ENCODE data around the gene LRRC4B. TPM values are rescaled to one million over a fixed set of nuclear protein-coding genes. Genes with fewer than 3 reads are reported as not detected.
A peak's percentile ranks its signal among the peaks of the same experiment; 100 is the strongest.

The LRRC4B gene
- total RNA-seq, 4 donors from 2014 or later: 0.23 to 1.8 (median 0.35) TPM

DNA sequence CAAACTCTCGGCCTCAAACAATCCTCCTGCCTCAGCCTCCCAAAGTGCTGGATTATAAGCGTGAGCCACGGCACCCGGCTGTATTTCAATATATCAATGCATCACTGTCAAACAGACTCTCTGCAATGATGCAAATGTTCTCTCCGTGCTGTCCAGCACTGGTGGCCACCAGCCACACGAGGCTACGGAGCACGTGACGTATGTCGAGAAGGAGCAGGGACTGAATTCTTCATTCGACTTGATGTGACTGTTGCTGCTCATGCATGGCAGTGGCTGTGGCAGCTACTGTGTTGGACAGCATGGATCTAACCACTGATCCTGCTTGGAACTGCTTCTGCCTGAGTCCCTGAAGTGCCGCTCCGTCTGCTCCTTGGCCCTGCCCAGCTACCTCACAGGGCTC is 9.8 kb downstream of the LRRC4B start:
- intact Hi-C loops (cut with DNase I; ENCODE audit: low total_unique reads): no loop called here
- no peak overlapping the region for H3K4me3 ChIP-seq (ENCODE audit: low read depth, poor library complexity, severe bottlenecking)
- 88 to 94% methylated on average over 13 of the region's 13 CpGs for WGBS, 2 donors
- TF ChIP-seq POLR2A (IDR thresholded peaks at IDR 0.05): no peak
- TF ChIP-seq, protein P1, sequence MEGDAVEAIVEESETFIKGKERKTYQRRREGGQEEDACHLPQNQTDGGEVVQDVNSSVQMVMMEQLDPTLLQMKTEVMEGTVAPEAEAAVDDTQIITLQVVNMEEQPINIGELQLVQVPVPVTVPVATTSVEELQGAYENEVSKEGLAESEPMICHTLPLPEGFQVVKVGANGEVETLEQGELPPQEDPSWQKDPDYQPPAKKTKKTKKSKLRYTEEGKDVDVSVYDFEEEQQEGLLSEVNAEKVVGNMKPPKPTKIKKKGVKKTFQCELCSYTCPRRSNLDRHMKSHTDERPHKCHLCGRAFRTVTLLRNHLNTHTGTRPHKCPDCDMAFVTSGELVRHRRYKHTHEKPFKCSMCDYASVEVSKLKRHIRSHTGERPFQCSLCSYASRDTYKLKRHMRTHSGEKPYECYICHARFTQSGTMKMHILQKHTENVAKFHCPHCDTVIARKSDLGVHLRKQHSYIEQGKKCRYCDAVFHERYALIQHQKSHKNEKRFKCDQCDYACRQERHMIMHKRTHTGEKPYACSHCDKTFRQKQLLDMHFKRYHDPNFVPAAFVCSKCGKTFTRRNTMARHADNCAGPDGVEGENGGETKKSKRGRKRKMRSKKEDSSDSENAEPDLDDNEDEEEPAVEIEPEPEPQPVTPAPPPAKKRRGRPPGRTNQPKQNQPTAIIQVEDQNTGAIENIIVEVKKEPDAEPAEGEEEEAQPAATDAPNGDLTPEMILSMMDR (IDR thresholded peaks at IDR 0.05): no peak
- DNase-seq (ENCODE audit: low spot score in 2 of 2): no peak

DNA sequence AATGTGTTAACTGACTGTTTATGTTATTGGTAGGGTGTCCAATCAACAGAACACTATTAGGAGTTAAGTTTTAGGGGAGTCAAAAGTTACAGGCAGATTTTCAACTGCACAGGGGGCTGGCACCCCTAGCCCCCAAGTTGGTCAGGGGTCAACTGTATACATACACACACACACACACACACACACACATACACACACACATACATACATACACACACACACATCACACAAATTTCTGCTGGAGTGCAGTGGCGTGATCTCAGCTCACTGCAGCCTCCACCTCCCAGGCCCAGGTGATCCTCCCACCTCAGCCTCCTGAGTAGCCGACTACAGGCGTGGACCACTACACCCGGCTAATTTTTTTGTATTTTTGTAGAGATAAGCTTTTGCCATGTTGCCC is 10.2 kb downstream of the LRRC4B start:
- 95 to 97% methylated on average over 4 of the region's 4 CpGs for WGBS, 2 donors
- H3K4me3 ChIP-seq (ENCODE audit: low read depth, poor library complexity, severe bottlenecking): no peak overlapping the region
- DNase-seq (ENCODE audit: low spot score in 2 of 2): no peak
- intact Hi-C loops (cut with DNase I; ENCODE audit: low total_unique reads): no loop called here
- no peak for TF ChIP-seq POLR2A (IDR thresholded peaks at IDR 0.05)
- TF ChIP-seq, protein P1 (IDR thresholded peaks at IDR 0.05): no peak

DNA sequence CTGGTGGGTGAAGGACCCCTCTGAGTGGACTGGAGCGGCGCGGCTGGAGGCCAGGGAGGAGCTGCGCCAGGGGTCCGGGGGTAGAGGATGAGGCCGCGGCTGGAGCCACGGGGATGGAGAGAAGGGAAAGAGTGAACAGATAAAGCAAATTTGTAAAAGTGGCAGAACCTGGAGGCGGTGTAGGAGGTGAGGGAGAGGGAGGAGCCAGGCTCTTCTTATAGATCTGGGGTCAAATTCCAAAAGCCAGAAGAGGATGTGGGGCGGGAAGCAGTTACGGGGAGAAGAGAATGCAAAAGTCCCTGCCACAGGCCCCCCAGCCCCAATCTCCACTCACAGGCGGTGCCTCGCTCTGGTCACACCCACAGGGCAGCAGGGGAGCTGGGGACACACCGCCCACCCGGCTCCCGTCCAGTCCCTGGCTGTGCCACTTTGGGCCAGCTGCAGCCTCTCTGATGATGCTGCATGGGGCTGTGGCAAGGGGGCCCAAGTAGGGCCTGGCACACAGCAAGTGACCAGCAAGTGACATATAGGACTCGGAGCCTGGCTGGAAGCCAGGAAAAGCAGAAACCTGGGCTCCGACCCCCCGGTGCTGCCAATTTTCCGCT is 11.1 kb downstream of the LRRC4B start:
- no peak for DNase-seq (ENCODE audit: low spot score in 2 of 2)
- intact Hi-C loops (cut with DNase I; ENCODE audit: low total_unique reads): no loop called here
- TF ChIP-seq, protein P1 (IDR thresholded peaks at IDR 0.05): no peak
- TF ChIP-seq POLR2A (IDR thresholded peaks at IDR 0.05): no peak
- no peak overlapping the region for H3K4me3 ChIP-seq (ENCODE audit: low read depth, poor library complexity, severe bottlenecking)
- 14 to 15% methylated on average over 18 to 19 of the region's 20 CpGs for WGBS, 2 donors

DNA sequence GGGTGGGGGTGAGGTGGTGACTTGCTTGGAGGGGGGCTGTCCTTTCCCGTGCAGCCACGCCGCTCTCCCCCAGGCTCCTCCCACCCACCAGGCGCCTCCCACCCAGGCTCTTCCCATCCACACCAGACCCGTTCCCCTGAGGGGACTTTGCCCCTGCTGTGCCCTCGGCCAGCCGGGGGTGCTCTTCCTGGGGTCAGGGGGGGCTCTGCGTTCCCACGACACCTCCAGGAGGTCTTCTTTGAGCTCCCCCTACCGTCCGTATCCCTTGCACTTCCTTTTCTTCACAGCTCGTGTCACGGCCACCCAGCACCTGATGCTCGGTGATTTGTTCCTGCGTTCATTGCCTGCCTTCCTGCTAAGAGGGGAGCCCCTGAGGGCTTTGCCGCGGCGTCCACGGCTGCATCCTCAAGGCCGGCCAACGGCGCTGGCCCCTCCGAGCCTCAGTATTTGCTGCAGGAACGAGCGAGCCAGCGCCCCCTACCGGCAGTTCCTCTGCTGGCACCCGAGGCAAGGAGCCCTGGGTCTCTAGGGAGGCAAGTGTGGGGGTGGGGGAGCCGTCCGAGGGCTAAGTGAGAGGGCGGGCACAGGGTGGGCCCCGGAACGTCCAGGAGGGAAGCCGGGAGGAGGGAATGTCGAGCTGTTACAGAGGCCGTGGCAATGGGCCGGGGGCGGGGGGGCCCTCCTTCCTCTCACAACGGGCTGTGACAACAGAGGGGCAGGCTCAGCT is 11.8 kb downstream of the LRRC4B start:
- WGBS, 2 donors: 1% methylated on average over 38 of the region's 39 CpGs
- H3K4me3 ChIP-seq (ENCODE audit: low read depth, poor library complexity, severe bottlenecking): peak overlapping the region; percentile 3
- intact Hi-C loops (cut with DNase I; ENCODE audit: low total_unique reads): no loop called here
- peak; percentile 25 to 92 for DNase-seq (ENCODE audit: low spot score in 2 of 2)
- TF ChIP-seq, protein P1 (IDR thresholded peaks at IDR 0.05): no peak
- TF ChIP-seq POLR2A (IDR thresholded peaks at IDR 0.05): no peak

DNA sequence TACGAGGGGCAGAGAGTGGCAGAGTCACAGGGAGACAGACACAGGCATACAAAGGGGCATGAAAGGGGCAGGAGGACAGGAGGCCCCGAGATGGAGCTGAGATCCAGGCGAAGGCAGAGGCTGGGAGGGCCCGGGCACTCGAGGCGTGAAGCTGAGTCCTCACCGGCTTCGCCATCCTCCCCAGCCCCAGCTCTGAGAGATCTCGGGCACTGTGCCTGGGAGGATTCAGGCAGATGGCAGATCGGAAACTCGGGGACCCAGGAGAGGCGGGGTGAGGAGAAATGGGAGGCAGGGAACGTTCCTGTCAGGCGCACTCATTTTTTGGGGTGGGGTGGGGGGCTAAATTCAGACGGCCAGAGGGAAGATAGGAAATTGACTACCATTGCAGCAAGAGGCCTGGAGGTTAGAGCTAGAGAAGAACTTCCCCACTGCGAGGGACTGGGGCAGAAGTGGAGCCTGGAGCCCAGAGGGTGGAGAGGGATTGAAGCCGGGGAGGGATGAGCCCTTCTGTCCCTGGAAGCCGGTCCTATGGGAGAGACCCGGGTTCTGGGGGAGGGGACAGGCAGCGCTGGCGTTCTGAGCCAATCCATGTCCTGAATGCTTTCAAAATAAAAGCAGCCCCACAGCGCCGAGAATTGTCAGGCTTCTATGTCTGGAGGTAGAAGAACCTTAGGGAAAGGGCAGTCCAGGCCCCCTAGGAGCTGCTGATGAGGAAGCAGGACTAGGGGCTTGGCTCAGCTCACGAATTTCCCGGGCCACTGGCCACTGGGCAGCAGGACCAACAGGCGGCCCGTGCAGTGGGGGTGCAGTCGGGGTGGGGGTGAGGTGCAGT is 12.6 kb downstream of the LRRC4B start:
- intact Hi-C loops (cut with DNase I; ENCODE audit: low total_unique reads): no loop called here
- TF ChIP-seq, protein P1 (IDR thresholded peaks at IDR 0.05): no peak
- TF ChIP-seq POLR2A (IDR thresholded peaks at IDR 0.05): no peak
- no peak for DNase-seq (ENCODE audit: low spot score in 2 of 2)
- H3K4me3 ChIP-seq (ENCODE audit: low read depth, poor library complexity, severe bottlenecking): no peak overlapping the region
- 23 to 26% methylated on average over 28 of the region's 28 CpGs for WGBS, 2 donors

All from lower leg skin (tissue), 4 donors.